Measurements from ENCODE around the gene PMP22. TPM values are rescaled to one million over a fixed set of nuclear protein-coding genes. Genes with fewer than 3 reads are reported as not detected.
"Not testable (repeated sequence)": the region's sequence is repeated elsewhere in the genome, so short reads cannot be mapped to it uniquely, and the experiment has no call there.

PMP22 gene
- total and polyA plus RNA-seq, 2 of the 13 experiments (the other 11 are each of a cell fraction or from before 2014, with no cell fraction given): 5.7 to 6.2 TPM

DNA sequence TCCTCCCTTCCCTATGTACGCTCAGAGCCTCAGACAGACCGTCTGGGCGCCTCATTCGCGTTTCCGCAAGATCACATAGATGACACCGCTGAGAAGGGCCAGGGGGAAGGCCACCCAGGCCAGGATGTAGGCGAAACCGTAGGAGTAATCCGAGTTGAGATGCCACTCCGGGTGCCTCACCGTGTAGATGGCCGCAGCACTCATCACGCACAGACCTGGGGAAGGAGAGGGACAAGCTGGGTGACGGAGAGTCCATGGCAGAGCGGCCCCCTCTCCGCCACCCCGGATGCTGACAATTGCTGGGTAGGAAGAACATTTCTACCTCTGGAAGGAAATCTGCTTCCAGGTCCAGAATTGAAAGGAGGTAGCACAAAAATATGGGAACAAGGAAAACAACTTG is 34.3 kb downstream of the PMP22 start:
- no peaks in the 10 kb centered on the region for H3K9me3 ChIP-seq (ENCODE audit: low read length)
- ATAC-seq (no peak), DNase-seq (ENCODE audit: low spot score) (no peak), FAIRE-seq (no peak)
- H4K20me1 ChIP-seq (ENCODE audit: insufficient read depth, low read length): no peaks in the 10 kb centered on the region
- H3K79me2 ChIP-seq (ENCODE audit: insufficient read depth, low read length): no peaks in the 10 kb centered on the region
- H3K9ac ChIP-seq (ENCODE audit: insufficient read depth, low read depth, low read length): no peak overlapping the region
- ChIA-PET POLR2A (no interaction called here), CTCF (ENCODE audit: low intra/inter-chr PET ratio, low total read pairs) (no interaction called here)
- TF ChIP-seq ZNF709 (CRISPR knock-in tag; IDR thresholded peaks at IDR 0.05) (no peak), ZSCAN20 (CRISPR knock-in tag; IDR thresholded peaks at IDR 0.05; ENCODE audit: borderline replicate concordance) (no peak)
- H2AFZ ChIP-seq (ENCODE audit: low read length): no peak overlapping the region
- no peak overlapping the region for H3K27ac ChIP-seq (ENCODE audit: extremely low read length, insufficient read depth, low read length)
- no peaks in the 10 kb centered on the region for H3K36me3 ChIP-seq (replicated peaks in 1 of 2; ENCODE audit: control insufficient read depth in 1 of 2, insufficient read depth in 2 of 2, low read length in 2 of 2)
- 89% methylated on average over 16 of the region's 18 CpGs for WGBS (ENCODE audit: low lambda C conversion rate)
- no peak overlapping the region for H3K4me3 ChIP-seq (replicated peaks in 1 of 3; ENCODE audit: insufficient read depth in 1 of 3, low read depth in 2 of 3, low read length in 3 of 3)
- H3K4me1 ChIP-seq (ENCODE audit: insufficient read depth, low read length): peaks cover 6% of the 10 kb centered on the region
- no TSS peak for BruUV-seq (replicated peaks)
- in situ Hi-C loops (cut with HindIII; ENCODE audit: extremely low pct_ligation_motif_present, low pct_unique_long_range_greater_than_20kb): no loop called here
- intact Hi-C loops (cut with micrococcal nuclease; ENCODE audit: unreplicated experiment): no loop called here
- H3K27me3 ChIP-seq (ENCODE audit: control insufficient read depth in 1 of 2, insufficient read depth in 2 of 2, low read length in 2 of 2): no peaks in the 10 kb centered on the region
- H3K4me2 ChIP-seq (ENCODE audit: low read depth, low read length): no peak overlapping the region

DNA sequence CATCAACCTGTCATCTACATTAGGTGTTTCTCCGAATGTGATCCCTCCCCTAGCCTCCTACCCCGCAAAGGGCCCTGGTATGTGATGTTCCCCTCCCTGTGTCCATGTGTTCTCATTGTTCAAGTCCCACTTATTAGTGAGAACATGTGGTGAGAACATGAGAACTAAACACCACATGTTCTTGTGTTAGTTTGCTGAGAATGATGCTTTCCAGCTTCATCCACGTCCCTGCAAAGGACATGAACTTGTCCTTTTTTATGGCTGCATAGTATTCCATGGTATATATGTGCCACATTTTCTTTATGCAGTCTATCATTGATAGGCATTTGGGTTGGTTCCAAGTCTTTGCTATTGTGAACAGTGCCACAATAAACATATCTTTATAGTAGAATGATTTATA is 43.3 kb downstream of the PMP22 start:
- ATAC-seq; H3K9ac ChIP-seq (ENCODE audit: insufficient read depth, low read depth, low read length); in situ Hi-C loops (cut with HindIII; ENCODE audit: extremely low pct_ligation_motif_present, low pct_unique_long_range_greater_than_20kb); H3K4me1 ChIP-seq (ENCODE audit: insufficient read depth, low read length); FAIRE-seq; intact Hi-C loops (cut with micrococcal nuclease; ENCODE audit: unreplicated experiment); BruUV-seq (replicated peaks); H3K27me3 ChIP-seq (ENCODE audit: control insufficient read depth in 1 of 2, insufficient read depth in 2 of 2, low read length in 2 of 2); H3K4me2 ChIP-seq (ENCODE audit: low read depth, low read length); CTCF ChIA-PET (ENCODE audit: low intra/inter-chr PET ratio, low total read pairs); DNase-seq (ENCODE audit: low spot score); H3K27ac ChIP-seq (ENCODE audit: extremely low read length, insufficient read depth, low read length); H4K20me1 ChIP-seq (ENCODE audit: insufficient read depth, low read length); H2AFZ ChIP-seq (ENCODE audit: low read length); H3K79me2 ChIP-seq (ENCODE audit: insufficient read depth, low read length); H3K9me3 ChIP-seq (ENCODE audit: low read length); H3K36me3 ChIP-seq (replicated peaks in 1 of 2; ENCODE audit: control insufficient read depth in 1 of 2, insufficient read depth in 2 of 2, low read length in 2 of 2); H3K4me3 ChIP-seq (replicated peaks in 1 of 3; ENCODE audit: insufficient read depth in 1 of 3, low read depth in 2 of 3, low read length in 3 of 3): not testable (repeated sequence)
- WGBS (ENCODE audit: low lambda C conversion rate): 33% methylated on average over 3 of the region's 3 CpGs
- TF ChIP-seq, protein P1, sequence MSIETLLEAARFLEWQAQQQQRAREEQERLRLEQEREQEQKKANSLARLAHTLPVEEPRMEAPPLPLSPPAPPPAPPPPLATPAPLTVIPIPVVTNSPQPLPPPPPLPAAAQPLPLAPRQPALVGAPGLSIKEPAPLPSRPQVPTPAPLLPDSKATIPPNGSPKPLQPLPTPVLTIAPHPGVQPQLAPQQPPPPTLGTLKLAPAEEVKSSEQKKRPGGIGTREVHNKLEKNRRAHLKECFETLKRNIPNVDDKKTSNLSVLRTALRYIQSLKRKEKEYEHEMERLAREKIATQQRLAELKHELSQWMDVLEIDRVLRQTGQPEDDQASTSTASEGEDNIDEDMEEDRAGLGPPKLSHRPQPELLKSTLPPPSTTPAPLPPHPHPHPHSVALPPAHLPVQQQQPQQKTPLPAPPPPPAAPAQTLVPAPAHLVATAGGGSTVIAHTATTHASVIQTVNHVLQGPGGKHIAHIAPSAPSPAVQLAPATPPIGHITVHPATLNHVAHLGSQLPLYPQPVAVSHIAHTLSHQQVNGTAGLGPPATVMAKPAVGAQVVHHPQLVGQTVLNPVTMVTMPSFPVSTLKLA (IDR thresholded peaks at IDR 0.05): peak; percentile 19; the same call in 1 of the 2 replicates
- POLR2A ChIA-PET: interaction anchor here (0.7 kb wide), 1 partner anchor 336 kb away, joined by 3 read pairs; no protein-coding TSS in a partner anchor

Measured in HepG2 (cell line).